GM13977 (cell line): ENCODE data around the gene RSPO3.

ENCODE experiments used
- DNase-seq: peaks from one replicate; pipeline ENCODE4 v3.0.0; 2012; ENCODE audit warnings: low spot score
- in situ Hi-C: fragments of 300-500 bp; cut with MboI; formaldehyde crosslinking; loops from one replicate; pipeline ENCODE4 v1.12.0; 2022; ENCODE audit warnings: low sequenced_read_pairs, low pct_unique_long_range_greater_than_20kb, mixed read lengths, inconsistent platforms; ENCODE audit not compliant: unreplicated experiment
- TF ChIP-seq, protein P1 (sequence below): IDR thresholded peaks from 2 replicates; pipeline ENCODE4 v1.5.1; 2012; ENCODE audit warnings: mild to moderate bottlenecking, control low read depth; ENCODE audit not compliant: insufficient read depth; ENCODE audit errors: extremely low read depth, missing control alignments

The RSPO3 gene

DNA sequence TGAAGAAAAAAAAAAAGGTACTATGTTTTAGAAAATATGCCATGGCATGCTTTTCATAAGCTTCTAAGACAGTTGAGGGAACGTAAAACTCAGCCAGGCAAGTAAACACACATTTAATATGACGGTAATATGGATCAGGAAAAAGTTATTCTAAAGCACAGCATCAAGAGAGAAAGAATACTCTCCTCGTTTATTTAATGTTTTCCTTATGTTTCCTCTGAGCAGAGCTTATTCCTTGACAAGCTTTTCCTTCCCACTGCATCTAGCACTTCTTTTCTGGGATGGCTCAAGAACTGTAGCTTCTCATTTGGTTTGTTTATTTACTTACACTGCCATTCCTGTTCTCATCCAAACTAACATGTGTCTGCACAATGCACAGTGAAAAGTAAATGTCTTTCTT lies 2.7 kb upstream of the RSPO3 start:
- TF ChIP-seq, protein P1, sequence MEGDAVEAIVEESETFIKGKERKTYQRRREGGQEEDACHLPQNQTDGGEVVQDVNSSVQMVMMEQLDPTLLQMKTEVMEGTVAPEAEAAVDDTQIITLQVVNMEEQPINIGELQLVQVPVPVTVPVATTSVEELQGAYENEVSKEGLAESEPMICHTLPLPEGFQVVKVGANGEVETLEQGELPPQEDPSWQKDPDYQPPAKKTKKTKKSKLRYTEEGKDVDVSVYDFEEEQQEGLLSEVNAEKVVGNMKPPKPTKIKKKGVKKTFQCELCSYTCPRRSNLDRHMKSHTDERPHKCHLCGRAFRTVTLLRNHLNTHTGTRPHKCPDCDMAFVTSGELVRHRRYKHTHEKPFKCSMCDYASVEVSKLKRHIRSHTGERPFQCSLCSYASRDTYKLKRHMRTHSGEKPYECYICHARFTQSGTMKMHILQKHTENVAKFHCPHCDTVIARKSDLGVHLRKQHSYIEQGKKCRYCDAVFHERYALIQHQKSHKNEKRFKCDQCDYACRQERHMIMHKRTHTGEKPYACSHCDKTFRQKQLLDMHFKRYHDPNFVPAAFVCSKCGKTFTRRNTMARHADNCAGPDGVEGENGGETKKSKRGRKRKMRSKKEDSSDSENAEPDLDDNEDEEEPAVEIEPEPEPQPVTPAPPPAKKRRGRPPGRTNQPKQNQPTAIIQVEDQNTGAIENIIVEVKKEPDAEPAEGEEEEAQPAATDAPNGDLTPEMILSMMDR: no peak
- in situ Hi-C loops: loop anchor here (25.0 kb wide), 1 partner anchor 328 kb away; no protein-coding TSS in a partner anchor

DNA sequence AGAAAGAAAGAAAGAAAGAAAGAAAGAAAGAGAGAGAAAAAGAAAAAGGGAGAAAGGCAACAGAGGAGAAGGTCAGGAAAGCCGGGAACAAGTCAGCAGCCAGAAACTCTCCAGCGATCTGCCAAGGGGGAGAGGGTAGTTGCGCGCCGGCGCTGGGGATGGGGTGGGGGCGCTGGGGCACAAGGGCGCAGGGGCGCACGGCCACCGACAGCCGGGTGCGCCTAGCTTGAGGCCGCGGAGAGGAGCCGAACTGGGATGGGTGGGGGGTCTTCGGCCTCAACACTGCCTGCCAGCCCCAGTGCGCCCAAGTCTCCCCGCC lies 533 bp upstream of the RSPO3 start:
- TF ChIP-seq, protein P1: no peak
- no peak for DNase-seq
- in situ Hi-C loops: loop anchor here (25.0 kb wide), 1 partner anchor 331 kb away; no protein-coding TSS in a partner anchor

More for the DNA sequence above, 2.7 kb upstream of the RSPO3 start:
- DNase-seq: no peak

DNA sequence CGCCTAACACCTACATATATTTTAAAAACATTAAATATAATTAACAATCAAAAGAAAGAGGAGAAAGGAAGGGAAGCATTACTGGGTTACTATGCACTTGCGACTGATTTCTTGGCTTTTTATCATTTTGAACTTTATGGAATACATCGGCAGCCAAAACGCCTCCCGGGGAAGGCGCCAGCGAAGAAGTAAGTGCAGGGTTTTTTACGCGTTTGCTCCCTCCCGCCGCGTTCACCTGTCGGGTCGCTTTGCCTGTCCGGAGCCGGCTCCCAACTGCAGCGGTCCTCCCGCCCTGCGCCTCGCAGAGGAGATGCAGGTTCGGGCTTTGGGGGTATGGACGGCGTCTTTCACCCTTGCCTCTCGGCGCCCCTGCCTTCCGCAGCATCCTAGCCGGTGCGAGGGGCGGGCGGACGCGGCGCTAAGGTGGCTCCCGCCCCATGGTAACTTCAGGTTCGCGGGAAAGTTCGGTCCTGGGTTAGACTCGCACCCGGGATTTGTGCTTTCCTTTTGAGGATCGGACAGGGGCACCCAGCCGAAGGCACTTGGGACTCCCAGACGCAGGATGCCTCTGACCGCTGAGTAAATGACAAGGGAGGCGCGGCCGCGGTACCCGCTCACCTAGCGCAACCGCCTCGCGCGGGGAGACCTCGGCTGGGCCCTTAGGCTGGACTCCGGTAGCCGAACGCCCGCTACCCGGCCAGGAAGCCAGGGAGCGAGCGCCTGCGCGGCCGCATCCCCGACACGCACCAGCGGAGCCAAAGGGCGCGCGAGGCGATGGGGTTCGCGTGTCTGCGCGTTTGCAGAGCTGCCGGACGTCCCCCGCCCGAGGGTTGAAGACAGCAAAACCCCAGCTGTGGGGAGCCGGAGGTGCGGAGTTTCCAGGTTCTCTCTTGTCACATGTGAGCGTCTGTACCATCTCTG lies 891 bp downstream of the RSPO3 start:
- TF ChIP-seq, protein P1: no peak
- DNase-seq: peak; percentile 56
- in situ Hi-C loops: loop anchor here (25.0 kb wide), 1 partner anchor 332 kb away; no protein-coding TSS in a partner anchor

DNA sequence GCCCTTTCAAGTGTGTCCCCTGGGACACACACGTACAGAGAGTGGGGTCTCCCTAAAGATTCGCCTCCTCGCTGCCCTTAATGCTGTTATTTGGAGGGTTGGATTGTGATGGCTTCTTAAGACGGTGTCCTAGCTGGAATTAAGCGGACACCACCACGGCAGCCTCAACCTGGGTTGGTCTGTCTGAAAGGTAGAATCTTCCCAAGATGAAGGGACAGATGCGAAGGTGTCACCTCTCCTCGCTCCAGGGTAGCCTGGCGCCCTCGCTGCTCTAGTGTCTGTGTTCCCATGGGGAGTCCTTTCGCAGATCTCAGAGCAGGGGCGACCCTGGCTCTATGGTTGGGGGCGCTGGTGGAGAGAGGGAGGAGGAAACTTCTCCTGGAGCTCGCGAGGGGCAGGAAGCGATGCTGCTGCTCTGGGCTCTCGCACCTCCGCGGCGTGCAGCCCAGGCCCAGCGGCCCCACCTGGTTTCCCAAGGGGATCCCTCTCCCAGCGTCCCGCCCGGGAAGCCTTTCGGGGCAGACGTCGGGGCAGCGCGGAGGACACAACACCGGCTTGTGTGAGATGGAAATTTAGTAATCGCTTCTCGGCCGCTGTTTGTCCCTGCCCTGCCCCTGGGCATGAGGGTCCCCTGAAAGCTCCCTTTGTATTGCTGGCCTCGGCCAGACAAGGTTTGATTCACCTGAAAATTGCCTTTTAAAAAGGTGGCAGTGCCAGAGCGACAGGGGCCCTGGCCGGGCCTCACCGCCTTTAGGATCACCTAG lies 1.7 kb downstream of the RSPO3 start:
- in situ Hi-C loops: loop anchor here (25.0 kb wide), 1 partner anchor 333 kb away; no protein-coding TSS in a partner anchor
- DNase-seq: no peak
- TF ChIP-seq, protein P1: no peak

DNA sequence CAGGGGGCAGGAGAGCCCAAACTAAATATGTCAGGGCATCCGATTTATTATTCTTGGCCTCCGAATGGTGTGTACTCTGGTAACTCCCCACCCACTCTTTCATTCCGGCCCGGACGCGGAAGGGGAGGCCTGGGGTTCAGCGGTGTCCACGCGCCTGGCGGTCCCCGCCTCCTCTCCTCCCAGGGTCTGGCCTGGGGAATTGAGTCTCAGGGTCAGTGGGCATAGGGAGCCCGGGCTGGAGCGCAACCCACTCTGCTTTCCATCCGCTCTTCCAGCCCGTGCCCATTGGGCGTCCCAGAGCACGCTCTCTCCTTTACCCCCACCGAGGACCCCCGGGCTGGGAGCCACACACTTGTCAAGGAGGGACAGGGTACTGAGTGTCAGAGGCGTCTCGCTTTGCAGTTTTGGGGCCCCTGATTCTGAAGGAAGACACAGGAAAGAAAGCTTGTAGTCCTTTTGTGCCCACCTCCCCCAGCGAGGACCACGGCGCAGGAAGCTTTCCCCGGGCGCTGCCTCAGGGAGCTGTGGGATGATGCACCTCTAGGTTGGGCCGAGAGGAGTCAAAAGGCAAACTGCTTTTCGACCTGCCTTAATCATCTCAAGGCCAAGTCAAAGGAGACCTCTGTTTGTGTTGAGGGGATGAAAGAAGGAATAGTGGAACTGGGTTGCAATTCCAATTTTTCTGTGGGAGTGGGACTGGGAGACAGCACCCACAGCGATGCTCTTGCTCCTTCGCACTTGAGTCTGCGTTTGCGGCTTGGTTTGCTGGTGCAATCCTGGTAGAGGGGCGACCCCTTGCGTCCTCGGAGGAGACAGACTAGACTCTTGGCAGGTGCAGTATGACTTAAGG lies 2.5 kb downstream of the RSPO3 start:
- peak; percentile 81 for DNase-seq
- TF ChIP-seq, protein P1: peak; percentile 91
- in situ Hi-C loops: loop anchor here (25.0 kb wide), 1 partner anchor 334 kb away; no protein-coding TSS in a partner anchor

DNA sequence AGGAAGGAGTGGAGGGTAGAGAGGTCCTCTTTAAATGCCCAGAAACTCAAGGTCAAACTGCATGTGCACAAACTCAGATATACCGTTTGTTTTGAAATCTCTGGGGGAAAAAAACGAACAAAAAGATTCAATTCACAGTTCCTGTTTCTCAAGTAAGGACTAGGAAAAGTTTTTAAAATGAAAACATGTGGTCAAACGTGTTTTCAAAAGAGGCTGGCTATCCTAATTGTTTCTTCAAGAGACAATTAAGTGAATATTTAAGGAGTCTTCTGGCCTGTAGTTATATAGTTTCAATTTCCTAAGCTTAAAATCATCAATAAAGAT lies 3.1 kb downstream of the RSPO3 start:
- in situ Hi-C loops: loop anchor here (25.0 kb wide), 1 partner anchor 334 kb away; no protein-coding TSS in a partner anchor
- no peak for DNase-seq
- TF ChIP-seq, protein P1: no peak
